HK-2 (cell line): ENCODE data around the gene FOLR3.
A peak's percentile ranks its signal among the peaks of the same experiment; 100 is the strongest.
"Not testable (repeated sequence)": the region's sequence is repeated elsewhere in the genome, so short reads cannot be mapped to it uniquely, and the experiment has no call there.

Source experiments
- DNase-seq: peaks from one replicate; pipeline ENCODE4 v3.0.0-alpha.2; 2018; ENCODE audit not compliant: unreplicated experiment

The FOLR3 gene

GRCh38 chr11:72123117-72123653 is 12.3 kb upstream of the FOLR3 start:
- no peak for DNase-seq

- no peak for DNase-seq
These were observed 11.5 kb upstream of the FOLR3 start for GRCh38 chr11:72124046-72124445.

GRCh38 chr11:72125956-72126355 is 9.6 kb upstream of the FOLR3 start:
- DNase-seq = no peak

GRCh38 chr11:72127923-72128322 is 7.6 kb upstream of the FOLR3 start:
- DNase-seq = no peak

GRCh38 chr11:72129381-72129780 is 6.1 kb upstream of the FOLR3 start:
- no peak for DNase-seq

- no peak for DNase-seq
These were observed 2.9 kb upstream of the FOLR3 start for GRCh38 chr11:72132646-72133045.

- DNase-seq = no peak
These were observed 562 bp downstream of the FOLR3 start for GRCh38 chr11:72135891-72136683.

- DNase-seq = no peak
These were observed 1.2 kb downstream of the FOLR3 start for GRCh38 chr11:72136684-72137262.

- no peak for DNase-seq
These were observed 3.4 kb downstream of the FOLR3 start for GRCh38 chr11:72138821-72139390.

GRCh38 chr11:72139500-72139899 is 4.0 kb downstream of the FOLR3 start:
- no peak for DNase-seq

GRCh38 chr11:72140661-72141060 is 5.1 kb downstream of the FOLR3 start:
- DNase-seq = peak; percentile 57

- peak; percentile 48 for DNase-seq
These were observed 5.5 kb downstream of the FOLR3 start for GRCh38 chr11:72141066-72141465.

GRCh38 chr11:72142086-72142485 is 6.6 kb downstream of the FOLR3 start:
- DNase-seq = peak; percentile 5

- DNase-seq = not testable (repeated sequence)
These were observed 7.0 kb downstream of the FOLR3 start for GRCh38 chr11:72142543-72142942.

- peak; percentile 54 for DNase-seq
These were observed 9.5 kb downstream of the FOLR3 start for GRCh38 chr11:72144807-72145565.

GRCh38 chr11:72146625-72147024 is 11.1 kb downstream of the FOLR3 start:
- DNase-seq = no peak

- DNase-seq = no peak
These were observed 15.4 kb downstream of the FOLR3 start for GRCh38 chr11:72150882-72151281.

- not testable (repeated sequence) for DNase-seq
These were observed 18.3 kb downstream of the FOLR3 start for GRCh38 chr11:72153874-72154273.

- DNase-seq = no peak
These were observed 19.3 kb downstream of the FOLR3 start for GRCh38 chr11:72154816-72155215.

- no peak for DNase-seq
These were observed 20.2 kb downstream of the FOLR3 start for GRCh38 chr11:72155751-72156150.

- no peak for DNase-seq
These were observed 21.6 kb downstream of the FOLR3 start for GRCh38 chr11:72157131-72157530.

GRCh38 chr11:72160319-72160718 is 24.8 kb downstream of the FOLR3 start:
- no peak for DNase-seq
